SK-N-SH (cell line): ENCODE measurements around the gene CELSR3.

Experiments used
- CTCF ChIP-seq: fragments of 200-600 bp; sonication (generic); IDR thresholded peaks from 2 replicates; pipeline ENCODE4 v1.6.1; 2017; ENCODE audit warnings: antibody characterized with exemption, mild to moderate bottlenecking, moderate library complexity
- JUND ChIP-seq: IDR thresholded peaks from 2 replicates; pipeline ENCODE4 v1.4.0; 2012
- MAX ChIP-seq: IDR thresholded peaks from 2 replicates; pipeline ENCODE4 v1.4.0; 2012; ENCODE audit warnings: low read depth
- MEF2A ChIP-seq: IDR thresholded peaks from 2 replicates; pipeline ENCODE4 v1.4.0; 2012; ENCODE audit warnings: low read depth, borderline replicate concordance
- TEAD4 ChIP-seq: IDR thresholded peaks from 2 replicates; pipeline ENCODE4 v1.4.0; 2012; ENCODE audit warnings: mild to moderate bottlenecking, borderline replicate concordance; ENCODE audit not compliant: insufficient read depth
- YY1 ChIP-seq: IDR thresholded peaks from 2 replicates; pipeline ENCODE4 v1.4.0; 2012; ENCODE audit warnings: low read depth, mild to moderate bottlenecking

- no peak for TF ChIP-seq CTCF
- TF ChIP-seq YY1 = no peak
- no peak for TF ChIP-seq JUND
- TF ChIP-seq TEAD4 = no peak
- no peak for TF ChIP-seq MAX
- no peak for TF ChIP-seq MEF2A
Observed at GRCh38 chr3:48629894-48630293, 32.8 kb downstream of the CELSR3 start.
